ENCODE measurements around the gene SERPINH1.

GRCh38 chr11:75518204-75518549, 43.9 kb upstream of the SERPINH1 start:
- no peak for TF ChIP-seq CTCF (IDR thresholded peaks at IDR 0.05)
- no peak for TF ChIP-seq POLR2AphosphoS5 (IDR thresholded peaks at IDR 0.05)
- TF ChIP-seq POLR2A (IDR thresholded peaks at IDR 0.05) = no peak
- TF ChIP-seq EP300 (IDR thresholded peaks at IDR 0.05) = no peak

Data from stomach (tissue), 4 donors.